Measurements from ENCODE around the gene PILRB. TPM values are rescaled to one million over a fixed set of nuclear protein-coding genes. Genes with fewer than 3 reads are reported as not detected.

The PILRB gene
- total RNA-seq, 1 experiment from 2014 or later, result 60.2 TPM

DNA sequence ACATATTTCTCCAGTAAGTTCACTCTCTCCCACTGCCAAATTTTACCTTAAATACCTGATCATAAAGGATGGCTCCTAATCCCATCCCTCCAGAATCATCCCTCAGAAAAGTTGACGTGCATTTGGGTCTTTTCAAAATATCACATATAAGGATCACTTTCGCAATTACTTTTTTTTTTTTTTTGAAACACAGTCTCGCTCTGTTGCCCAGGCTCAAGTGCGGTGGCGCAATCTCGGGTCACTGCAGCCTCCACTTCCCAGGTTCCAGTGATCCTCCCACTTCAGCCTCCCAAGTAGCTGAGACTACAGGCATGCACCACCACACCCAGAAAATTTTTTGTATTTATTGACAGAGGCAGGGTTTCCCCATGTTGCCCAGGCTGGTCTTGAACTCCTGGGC lies 53.2 kb downstream of the PILRB start:
- no peaks in the 10 kb centered on the region for H3K9me3 ChIP-seq (ENCODE audit: control insufficient read depth in 1 of 2, insufficient read depth in 1 of 2, low read depth in 1 of 2, low read length in 2 of 2)
- no peak overlapping the region for H3K4me3 ChIP-seq (replicated peaks in 1 of 2; ENCODE audit: low read depth in 1 of 2, low read length in 2 of 2)
- H3K9me2 ChIP-seq (ENCODE audit: insufficient read depth), result no peaks in the 10 kb centered on the region
- ATAC-seq (no peak), DNase-seq (ENCODE audit: low read depth, low spot score) (no peak)
- no peak overlapping the region for H3K27ac ChIP-seq (ENCODE audit: low read depth, low read length)
- no peak overlapping the region for H3K9ac ChIP-seq (ENCODE audit: low read length)
- no TSS peak for BruUV-seq (replicated peaks)
- H3K36me3 ChIP-seq (ENCODE audit: control insufficient read depth in 1 of 2, insufficient read depth in 2 of 2, low read length in 2 of 2), result no peaks in the 10 kb centered on the region
- RAD21 ChIA-PET (ENCODE audit: low non-redundant PET in 1 of 2, low total read pairs in 2 of 2, uncharacterized antibody in 2 of 2, unreplicated experiment in 2 of 2), result no interaction called here
- TF ChIP-seq EZH2phosphoT487 (IDR thresholded peaks at IDR 0.05; ENCODE audit: borderline replicate concordance) (no peak), CBX3 (IDR thresholded peaks at IDR 0.05; ENCODE audit: low read depth) (no peak), ZNF274 (IDR thresholded peaks at IDR 0.05; ENCODE audit: low read depth, low read length) (no peak), MAX (IDR thresholded peaks at IDR 0.05) (no peak), POLR2A (IDR thresholded peaks at IDR 0.05; ENCODE audit: borderline replicate concordance, extremely low read depth, insufficient read depth, insufficient read length) (no peak), ATF3 (IDR thresholded peaks at IDR 0.05) (no peak), SP1 (IDR thresholded peaks at IDR 0.05; ENCODE audit: low read depth) (no peak), YY1 (IDR thresholded peaks at IDR 0.05; ENCODE audit: extremely low read depth, insufficient replicate concordance, low read depth, low read length) (no peak), TCF7L2 (IDR thresholded peaks at IDR 0.05; ENCODE audit: borderline replicate concordance, extremely low read depth, insufficient read depth, insufficient read length) (no peak), ZFX (IDR thresholded peaks at IDR 0.05) (no peak), RAD21 (IDR thresholded peaks at IDR 0.05; ENCODE audit: low read depth) (no peak), CEBPB (IDR thresholded peaks at IDR 0.05; ENCODE audit: low read depth) (no peak), SRF (IDR thresholded peaks at IDR 0.05; ENCODE audit: low read depth) (no peak)
- no peaks in the 10 kb centered on the region for H4K20me1 ChIP-seq (ENCODE audit: insufficient read depth)
- intact Hi-C loops (cut with micrococcal nuclease), result no loop called here
- H2AFZ ChIP-seq (ENCODE audit: low read depth, low read length, poor library complexity, severe bottlenecking), result no peak overlapping the region
- H3K4me1 ChIP-seq (ENCODE audit: control insufficient read depth in 1 of 2, insufficient read depth in 2 of 2, low read length in 2 of 2), result peaks cover 0 to 6% of the 10 kb centered on the region in 2 experiments; a peak in 1 of 4 replicates
- POLR2A ChIA-PET, result no interaction called here
- no peaks in the 10 kb centered on the region for H3K79me2 ChIP-seq (ENCODE audit: insufficient read depth, low read length)
- CTCF ChIA-PET, result no interaction called here
- H3K4me2 ChIP-seq (ENCODE audit: low read length), result no peak overlapping the region
- H3K27me3 ChIP-seq (ENCODE audit: insufficient read depth, low read length), result peaks cover 7% of the 10 kb centered on the region; the same call in 1 of the 2 replicates

- no TSS peak for BruUV-seq (replicated peaks)
- ATAC-seq (no peak), DNase-seq (ENCODE audit: low read depth, low spot score) (no peak)
- H3K4me2 ChIP-seq (ENCODE audit: low read length), result no peak overlapping the region
- no peak overlapping the region for H3K27ac ChIP-seq (ENCODE audit: low read depth, low read length)
- intact Hi-C loops (cut with micrococcal nuclease), result no loop called here
- TF ChIP-seq SRF (IDR thresholded peaks at IDR 0.05; ENCODE audit: low read depth) (no peak), MAX (IDR thresholded peaks at IDR 0.05) (no peak), JUND (IDR thresholded peaks at IDR 0.05) (no peak), ZNF274 (IDR thresholded peaks at IDR 0.05; ENCODE audit: low read depth, low read length) (no peak), POLR2A (IDR thresholded peaks at IDR 0.05; ENCODE audit: borderline replicate concordance, extremely low read depth, insufficient read depth, insufficient read length) (no peak), ZFX (IDR thresholded peaks at IDR 0.05) (no peak)
- POLR2A ChIA-PET, result no interaction called here
- no peak overlapping the region for H3K4me3 ChIP-seq (replicated peaks in 1 of 2; ENCODE audit: low read depth in 1 of 2, low read length in 2 of 2)
- no peak overlapping the region for H3K9ac ChIP-seq (ENCODE audit: low read length)
- no peaks in the 10 kb centered on the region for H3K4me1 ChIP-seq (ENCODE audit: control insufficient read depth in 1 of 2, insufficient read depth in 2 of 2, low read length in 2 of 2)
- H3K9me2 ChIP-seq (ENCODE audit: insufficient read depth), result no peaks in the 10 kb centered on the region
- no peaks in the 10 kb centered on the region for H3K9me3 ChIP-seq (ENCODE audit: control insufficient read depth in 1 of 2, insufficient read depth in 1 of 2, low read depth in 1 of 2, low read length in 2 of 2)
- no peak overlapping the region for H2AFZ ChIP-seq (ENCODE audit: low read depth, low read length, poor library complexity, severe bottlenecking)
- RAD21 ChIA-PET (ENCODE audit: low non-redundant PET in 1 of 2, low total read pairs in 2 of 2, uncharacterized antibody in 2 of 2, unreplicated experiment in 2 of 2), result no interaction called here
- no peaks in the 10 kb centered on the region for H3K79me2 ChIP-seq (ENCODE audit: insufficient read depth, low read length)
- peaks cover 4% of the 10 kb centered on the region; the same call in 1 of the 2 replicates for H3K27me3 ChIP-seq (ENCODE audit: insufficient read depth, low read length)
- H4K20me1 ChIP-seq (ENCODE audit: insufficient read depth), result no peaks in the 10 kb centered on the region
- H3K36me3 ChIP-seq (ENCODE audit: control insufficient read depth in 1 of 2, insufficient read depth in 2 of 2, low read length in 2 of 2), result no peaks in the 10 kb centered on the region
- CTCF ChIA-PET, result no interaction called here
Observed at GRCh38 chr7:100413346-100413745, 55.4 kb downstream of the PILRB start.
